ENCODE measurements around the gene PLCH1. TPM values are rescaled to one million over a fixed set of nuclear protein-coding genes. Genes with fewer than 3 reads are reported as not detected.

PLCH1 gene
- total RNA-seq, 2 experiments from 2014 or later, result 0.06 TPM; not detected in 1

DNA sequence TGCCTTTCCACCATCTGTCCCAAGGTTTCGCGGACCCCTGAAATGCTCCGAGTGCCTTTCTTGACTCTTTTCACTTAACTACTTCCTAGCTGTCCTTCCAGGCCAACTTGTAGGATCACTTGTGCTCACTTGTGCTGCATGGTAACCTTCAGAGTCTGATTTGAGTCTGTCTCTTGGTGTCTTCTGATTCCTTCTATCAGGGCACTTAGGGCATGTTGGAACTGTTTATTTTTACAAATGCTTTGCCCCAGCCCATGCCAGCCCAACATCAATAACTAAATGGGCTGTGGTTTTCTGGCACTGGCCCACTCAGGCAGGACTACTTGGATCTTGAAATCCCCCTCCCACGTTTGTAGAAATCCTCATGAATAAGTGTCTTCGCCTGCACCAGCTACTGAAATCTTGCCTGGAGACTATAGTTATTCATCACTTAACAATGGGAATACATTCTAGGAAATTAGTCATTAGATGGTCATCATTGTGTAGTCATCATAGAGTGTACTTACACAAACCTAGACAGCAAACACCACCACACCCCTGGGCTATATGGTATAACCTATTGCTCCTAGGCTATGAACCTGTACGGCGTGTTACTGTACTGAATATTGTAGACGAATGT lies 328.3 kb downstream of the PLCH1 start:
- ChIA-PET POLR2A (no interaction called here), CTCF (ENCODE audit: unreplicated experiment) (no interaction called here)
- TF ChIP-seq EZH2phosphoT487 (IDR thresholded peaks at IDR 0.05; ENCODE audit: borderline replicate concordance, low read depth, low read length), result no peak
- no peak for TF ChIP-seq CTCF (conservative IDR thresholded peaks at IDR 0.05; ENCODE audit: low read length)
- no peaks in the 10 kb centered on the region for H3K9me3 ChIP-seq (ENCODE audit: low read length)
- H3K4me1 ChIP-seq (ENCODE audit: insufficient read depth, low read length, poor library complexity, severe bottlenecking), result no peaks in the 10 kb centered on the region
- no peak overlapping the region for H3K27ac ChIP-seq (ENCODE audit: low read depth, low read length, poor library complexity, severe bottlenecking)
- H3K4me2 ChIP-seq (ENCODE audit: low read length), result no peak overlapping the region
- intact Hi-C loops (cut with micrococcal nuclease; ENCODE audit: unreplicated experiment), result no loop called here
- H3K36me3 ChIP-seq (ENCODE audit: insufficient read depth, low read length), result no peaks in the 10 kb centered on the region
- H3K9me2 ChIP-seq (ENCODE audit: insufficient read depth, low read length), result no peaks in the 10 kb centered on the region
- H3K4me3 ChIP-seq (ENCODE audit: low read depth, low read length, poor library complexity, severe bottlenecking), result no peak overlapping the region
- BruUV-seq (replicated peaks), result no TSS peak
- no peak for DNase-seq (ENCODE audit: low spot score)
- H4K20me1 ChIP-seq (ENCODE audit: insufficient read depth, low read length), result no peaks in the 10 kb centered on the region
- H3K79me2 ChIP-seq (ENCODE audit: insufficient read depth, low read depth, low read length), result no peaks in the 10 kb centered on the region
- H2AFZ ChIP-seq (ENCODE audit: low read length), result no peak overlapping the region

DNA sequence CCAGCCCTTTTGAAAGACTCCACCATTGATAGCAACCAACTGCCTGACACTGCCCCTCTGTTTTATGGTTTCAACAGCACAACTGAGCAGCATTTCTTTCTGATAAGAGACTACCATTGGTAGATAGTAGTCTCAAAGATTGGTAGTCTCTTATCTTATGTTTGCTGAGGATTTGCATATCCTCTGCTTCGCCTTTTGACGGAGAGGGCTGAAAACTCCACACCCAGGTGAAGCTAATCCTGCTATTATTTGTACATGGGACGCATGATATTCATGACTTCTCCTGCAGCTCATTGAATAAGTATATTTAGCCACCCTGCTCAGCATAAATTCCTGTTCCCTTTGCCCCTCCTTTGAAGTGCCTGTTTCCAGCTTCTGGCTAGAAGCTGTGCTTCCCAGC lies 332.0 kb downstream of the PLCH1 start:
- H3K79me2 ChIP-seq (ENCODE audit: insufficient read depth, low read depth, low read length), result no peaks in the 10 kb centered on the region
- BruUV-seq (replicated peaks), result no TSS peak
- no peaks in the 10 kb centered on the region for H3K9me2 ChIP-seq (ENCODE audit: insufficient read depth, low read length)
- POLR2A ChIA-PET, result interaction anchor here (0.6 kb wide), 1 partner anchor 14 kb away, joined by 3 read pairs; no protein-coding TSS in a partner anchor
- H3K36me3 ChIP-seq (ENCODE audit: insufficient read depth, low read length), result no peaks in the 10 kb centered on the region
- intact Hi-C loops (cut with micrococcal nuclease; ENCODE audit: unreplicated experiment), result no loop called here
- no peak overlapping the region for H3K4me3 ChIP-seq (ENCODE audit: low read depth, low read length, poor library complexity, severe bottlenecking)
- H3K27ac ChIP-seq (ENCODE audit: low read depth, low read length, poor library complexity, severe bottlenecking), result no peak overlapping the region
- no peak overlapping the region for H3K4me2 ChIP-seq (ENCODE audit: low read length)
- TF ChIP-seq EZH2phosphoT487 (IDR thresholded peaks at IDR 0.05; ENCODE audit: borderline replicate concordance, low read depth, low read length) (no peak), CTCF (conservative IDR thresholded peaks at IDR 0.05; ENCODE audit: low read length) (no peak)
- CTCF ChIA-PET (ENCODE audit: unreplicated experiment), result no interaction called here
- H3K4me1 ChIP-seq (ENCODE audit: insufficient read depth, low read length, poor library complexity, severe bottlenecking), result no peaks in the 10 kb centered on the region
- H4K20me1 ChIP-seq (ENCODE audit: insufficient read depth, low read length), result no peaks in the 10 kb centered on the region
- no peak for DNase-seq (ENCODE audit: low spot score)
- no peaks in the 10 kb centered on the region for H3K9me3 ChIP-seq (ENCODE audit: low read length)
- no peak overlapping the region for H2AFZ ChIP-seq (ENCODE audit: low read length)

DNA sequence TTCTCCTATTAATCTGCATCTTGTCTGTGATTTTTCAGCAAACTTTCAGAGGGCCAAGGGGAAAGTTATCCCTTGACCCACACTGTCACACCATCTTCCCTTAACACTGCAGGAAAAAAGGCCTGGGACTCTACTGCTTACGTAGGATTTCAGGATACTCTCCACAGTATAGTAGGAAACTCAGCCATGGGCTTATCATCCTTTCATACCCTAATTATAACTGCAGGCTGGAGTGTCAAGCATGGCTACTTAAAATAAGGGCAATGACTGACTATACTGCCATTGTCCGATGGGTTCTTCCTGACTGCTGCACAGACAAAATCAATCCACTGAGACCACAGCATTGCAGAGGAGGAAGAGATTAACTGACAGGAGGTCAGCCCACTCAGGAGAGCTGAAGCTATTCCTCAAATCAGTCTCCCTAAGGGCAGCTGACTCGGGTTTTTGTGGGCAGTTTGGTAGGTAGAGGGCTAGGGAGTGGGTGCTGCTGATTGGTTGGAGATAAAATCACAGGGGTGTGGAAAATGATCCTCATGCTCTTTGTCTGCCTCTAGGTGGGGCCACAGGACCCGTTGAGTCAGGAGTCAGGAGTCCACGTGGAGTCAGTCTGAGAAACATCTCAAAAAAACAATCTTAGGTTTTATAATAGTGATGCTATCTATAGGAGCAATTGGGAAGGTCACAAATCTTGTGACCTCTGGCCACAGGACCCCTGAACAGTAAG lies 333.2 kb downstream of the PLCH1 start:
- Histone ChIP-seq H3K4me1 (ENCODE audit: insufficient read depth, low read length, poor library complexity, severe bottlenecking) (no peaks in the 10 kb centered on the region), H3K9me2 (ENCODE audit: insufficient read depth, low read length) (no peaks in the 10 kb centered on the region), H3K27ac (ENCODE audit: low read depth, low read length, poor library complexity, severe bottlenecking) (no peak overlapping the region), H3K79me2 (ENCODE audit: insufficient read depth, low read depth, low read length) (no peaks in the 10 kb centered on the region), H2AFZ (ENCODE audit: low read length) (no peak overlapping the region), H3K9me3 (ENCODE audit: low read length) (no peaks in the 10 kb centered on the region), H3K36me3 (ENCODE audit: insufficient read depth, low read length) (no peaks in the 10 kb centered on the region), H3K4me2 (ENCODE audit: low read length) (no peak overlapping the region), H3K4me3 (ENCODE audit: low read depth, low read length, poor library complexity, severe bottlenecking) (no peak overlapping the region), H4K20me1 (ENCODE audit: insufficient read depth, low read length) (no peaks in the 10 kb centered on the region)
- CTCF ChIA-PET (ENCODE audit: unreplicated experiment), result no interaction called here
- peak; percentile 14 for DNase-seq (ENCODE audit: low spot score)
- POLR2A ChIA-PET, result no interaction called here
- intact Hi-C loops (cut with micrococcal nuclease; ENCODE audit: unreplicated experiment), result no loop called here
- no TSS peak for BruUV-seq (replicated peaks)
- TF ChIP-seq EZH2phosphoT487 (IDR thresholded peaks at IDR 0.05; ENCODE audit: borderline replicate concordance, low read depth, low read length) (no peak), CTCF (conservative IDR thresholded peaks at IDR 0.05; ENCODE audit: low read length) (peak; percentile 25; the same call in 1 of the 2 replicates)

Measured in OCI-LY7 (cell line).